Astrocyte (in vitro differentiated cells and primary cell): ENCODE data around the gene TSNAX. TPM values are rescaled to one million over a fixed set of nuclear protein-coding genes. Genes with fewer than 3 reads are reported as not detected.

Source experiments
- DNase-seq: peaks from one replicate; pipeline ENCODE4 v3.0.0-alpha.2; 2010; ENCODE audit warnings: low read depth
- FAIRE-seq: peaks from 2 replicates; lab custom pipeline; 2011; peaks lifted over from hg19 to GRCh38; lab: Jason Lieb, UNC
- H2AFZ ChIP-seq: 2 replicates; pipeline ENCODE4 v1.6.0; 2012; ENCODE audit warnings: low read depth, low read length, inconsistent platforms
- H3K27ac ChIP-seq: 2 replicates; pipeline ENCODE4 v1.5.1; 2011; ENCODE audit warnings: low read depth, low read length, inconsistent platforms
- H3K27me3 ChIP-seq: 2 replicates; pipeline ENCODE4 v1.6.0; 2011; ENCODE audit warnings: low read length, inconsistent platforms; ENCODE audit not compliant: insufficient read depth
- H3K36me3 ChIP-seq: 2 replicates; pipeline ENCODE4 v1.5.1; 2011; ENCODE audit warnings: low read length, inconsistent platforms; ENCODE audit not compliant: insufficient read depth
- H3K4me1 ChIP-seq: 2 replicates; pipeline ENCODE4 v1.5.1; 2011; ENCODE audit warnings: low read length, inconsistent platforms; ENCODE audit not compliant: insufficient read depth
- H3K4me2 ChIP-seq: 2 replicates; pipeline ENCODE4 v1.6.0; 2012; ENCODE audit warnings: low read length, inconsistent platforms
- H3K4me3 ChIP-seq: 2 replicates; pipeline ENCODE4 v1.5.1; 2011; ENCODE audit warnings: low read depth, mild to moderate bottlenecking, low read length, inconsistent platforms; ENCODE audit not compliant: insufficient read depth
- H3K79me2 ChIP-seq: 2 replicates; pipeline ENCODE4 v1.6.0; 2012; ENCODE audit warnings: mild to moderate bottlenecking, low read length, inconsistent platforms; ENCODE audit not compliant: insufficient read depth
- H3K9ac ChIP-seq: 2 replicates; pipeline ENCODE4 v1.6.0; 2012; ENCODE audit warnings: mild to moderate bottlenecking, low read length, inconsistent platforms
- H3K9me3 ChIP-seq: 2 replicates; pipeline ENCODE4 v1.5.1; 2012; ENCODE audit warnings: low read depth, mild to moderate bottlenecking, low read length, inconsistent platforms; ENCODE audit not compliant: insufficient read depth
- H4K20me1 ChIP-seq: 2 replicates; pipeline ENCODE4 v1.6.0; 2012; ENCODE audit warnings: low read length, inconsistent platforms; ENCODE audit not compliant: insufficient read depth
- H3K27ac Mint-ChIP-seq: one replicate; pipeline ENCODE4 v1.8.0; 2021; ENCODE audit warnings: mild to moderate bottlenecking, mixed read lengths; ENCODE audit not compliant: unreplicated experiment
- H3K27me3 Mint-ChIP-seq: one replicate; pipeline ENCODE4 v1.8.0; 2021; ENCODE audit warnings: low read depth, mixed read lengths; ENCODE audit not compliant: unreplicated experiment
- H3K36me3 Mint-ChIP-seq: one replicate; pipeline ENCODE4 v1.8.0; 2021; ENCODE audit warnings: low read depth, mixed read lengths; ENCODE audit not compliant: unreplicated experiment
- H3K4me1 Mint-ChIP-seq: one replicate; pipeline ENCODE4 v1.8.0; 2021; ENCODE audit warnings: low read depth, mixed read lengths; ENCODE audit not compliant: unreplicated experiment
- H3K4me3 Mint-ChIP-seq: one replicate; pipeline ENCODE4 v1.8.0; 2021; ENCODE audit warnings: mild to moderate bottlenecking, moderate library complexity, mixed read lengths; ENCODE audit not compliant: unreplicated experiment
- H3K9me3 Mint-ChIP-seq: one replicate; pipeline ENCODE4 v1.8.0; 2021; ENCODE audit warnings: mild to moderate bottlenecking, mixed read lengths; ENCODE audit not compliant: unreplicated experiment
- EZH2 ChIP-seq: IDR thresholded peaks from 2 replicates; pipeline ENCODE4 v1.6.1; 2012; ENCODE audit warnings: mild to moderate bottlenecking, low read length, inconsistent platforms; ENCODE audit not compliant: insufficient read depth
- total RNA-seq: library from RNA; stranded (reverse); gene quantifications from 2 replicates; pipeline ENCODE4 v1.2.1, GENCODE V29; 2021
- TF ChIP-seq, protein P1 (sequence below): IDR thresholded peaks from 2 replicates; pipeline ENCODE4 v1.5.1; 2011; ENCODE audit warnings: low read depth, mild to moderate bottlenecking, inconsistent platforms, low read length, moderate library complexity; ENCODE audit not compliant: insufficient read depth

The TSNAX gene
- total RNA-seq, 1 donor from 2014 or later: 43.5 TPM

DNA sequence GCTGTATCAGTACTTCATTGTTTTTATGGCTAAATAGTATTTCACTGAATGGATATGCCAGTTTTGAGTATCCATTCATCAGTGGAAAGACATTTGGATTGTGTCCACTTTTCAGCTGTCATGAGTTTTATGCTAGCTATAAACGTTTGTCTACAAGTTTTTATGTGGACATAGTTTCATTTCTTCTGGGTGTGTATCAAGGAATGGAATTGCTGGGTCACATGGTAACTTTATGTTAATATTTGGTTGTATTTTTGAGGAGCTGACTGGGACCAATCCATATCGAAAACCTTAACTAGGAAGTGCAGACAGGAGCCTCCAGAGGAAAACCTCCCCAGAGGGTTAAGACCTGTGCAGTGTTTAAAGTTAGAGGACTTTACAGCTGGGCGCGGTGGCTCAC, 66.3 kb downstream of the TSNAX start:
- Histone ChIP-seq H3K4me3 (no peak overlapping the region), H3K4me2 (no peak overlapping the region), H3K27me3 (no peaks in the 10 kb centered on the region), H2AFZ (no peak overlapping the region), H3K4me1 (no peaks in the 10 kb centered on the region), H3K9ac (no peak overlapping the region), H3K36me3 (no peaks in the 10 kb centered on the region), H4K20me1 (no peaks in the 10 kb centered on the region), H3K9me3 (no peaks in the 10 kb centered on the region), H3K27ac (no peak overlapping the region), H3K79me2 (no peaks in the 10 kb centered on the region)
- no peak overlapping the region for H3K27ac Mint-ChIP-seq
- no peaks in the 10 kb centered on the region for H3K9me3 Mint-ChIP-seq
- no peaks in the 10 kb centered on the region for H3K36me3 Mint-ChIP-seq
- no peaks in the 10 kb centered on the region for H3K27me3 Mint-ChIP-seq
- H3K4me1 Mint-ChIP-seq: peaks cover 15% of the 10 kb centered on the region
- no peak for FAIRE-seq
- no peak overlapping the region for H3K4me3 Mint-ChIP-seq
- DNase-seq: no peak
- TF ChIP-seq, protein P1, sequence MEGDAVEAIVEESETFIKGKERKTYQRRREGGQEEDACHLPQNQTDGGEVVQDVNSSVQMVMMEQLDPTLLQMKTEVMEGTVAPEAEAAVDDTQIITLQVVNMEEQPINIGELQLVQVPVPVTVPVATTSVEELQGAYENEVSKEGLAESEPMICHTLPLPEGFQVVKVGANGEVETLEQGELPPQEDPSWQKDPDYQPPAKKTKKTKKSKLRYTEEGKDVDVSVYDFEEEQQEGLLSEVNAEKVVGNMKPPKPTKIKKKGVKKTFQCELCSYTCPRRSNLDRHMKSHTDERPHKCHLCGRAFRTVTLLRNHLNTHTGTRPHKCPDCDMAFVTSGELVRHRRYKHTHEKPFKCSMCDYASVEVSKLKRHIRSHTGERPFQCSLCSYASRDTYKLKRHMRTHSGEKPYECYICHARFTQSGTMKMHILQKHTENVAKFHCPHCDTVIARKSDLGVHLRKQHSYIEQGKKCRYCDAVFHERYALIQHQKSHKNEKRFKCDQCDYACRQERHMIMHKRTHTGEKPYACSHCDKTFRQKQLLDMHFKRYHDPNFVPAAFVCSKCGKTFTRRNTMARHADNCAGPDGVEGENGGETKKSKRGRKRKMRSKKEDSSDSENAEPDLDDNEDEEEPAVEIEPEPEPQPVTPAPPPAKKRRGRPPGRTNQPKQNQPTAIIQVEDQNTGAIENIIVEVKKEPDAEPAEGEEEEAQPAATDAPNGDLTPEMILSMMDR: no peak
- TF ChIP-seq EZH2: no peak

DNA sequence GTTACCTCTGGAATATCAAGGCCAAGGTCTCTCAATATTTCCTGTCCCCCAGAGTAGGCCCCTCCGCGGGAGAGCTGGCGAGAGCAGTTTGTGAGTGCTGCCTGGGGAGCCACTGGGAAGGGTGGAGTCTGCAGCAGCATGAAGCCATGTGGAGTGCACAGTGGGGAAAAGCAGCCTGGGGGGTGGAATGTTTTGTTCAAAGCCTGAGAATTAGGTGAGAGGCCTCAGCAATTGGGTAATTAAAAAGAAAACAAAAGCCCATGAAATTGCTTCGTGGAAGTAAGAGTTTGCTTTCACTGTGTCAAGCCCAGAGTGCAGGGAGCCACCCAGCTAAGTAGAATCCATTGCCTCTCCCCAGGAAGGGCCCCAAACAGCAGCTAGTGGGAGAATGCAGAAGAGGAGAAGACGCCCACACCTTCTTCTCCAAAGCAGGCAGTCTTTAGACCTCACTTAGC, 67.9 kb downstream of the TSNAX start:
- H3K36me3 Mint-ChIP-seq: no peaks in the 10 kb centered on the region
- H3K9me3 Mint-ChIP-seq: no peaks in the 10 kb centered on the region
- no peaks in the 10 kb centered on the region for H3K27me3 Mint-ChIP-seq
- no peak overlapping the region for H3K27ac ChIP-seq
- H3K27me3 ChIP-seq: no peaks in the 10 kb centered on the region
- H3K4me2 ChIP-seq: no peak overlapping the region
- DNase-seq (no peak), FAIRE-seq (no peak)
- H3K27ac Mint-ChIP-seq: no peak overlapping the region
- H3K4me3 Mint-ChIP-seq: no peak overlapping the region
- H3K36me3 ChIP-seq: no peaks in the 10 kb centered on the region
- no peaks in the 10 kb centered on the region for H3K4me1 ChIP-seq
- H4K20me1 ChIP-seq: no peaks in the 10 kb centered on the region
- no peaks in the 10 kb centered on the region for H3K79me2 ChIP-seq
- TF ChIP-seq EZH2: no peak
- TF ChIP-seq, protein P1: no peak
- no peaks in the 10 kb centered on the region for H3K9me3 ChIP-seq
- H3K4me1 Mint-ChIP-seq: peaks cover 15% of the 10 kb centered on the region
- no peak overlapping the region for H2AFZ ChIP-seq
- no peak overlapping the region for H3K4me3 ChIP-seq
- no peak overlapping the region for H3K9ac ChIP-seq

DNA sequence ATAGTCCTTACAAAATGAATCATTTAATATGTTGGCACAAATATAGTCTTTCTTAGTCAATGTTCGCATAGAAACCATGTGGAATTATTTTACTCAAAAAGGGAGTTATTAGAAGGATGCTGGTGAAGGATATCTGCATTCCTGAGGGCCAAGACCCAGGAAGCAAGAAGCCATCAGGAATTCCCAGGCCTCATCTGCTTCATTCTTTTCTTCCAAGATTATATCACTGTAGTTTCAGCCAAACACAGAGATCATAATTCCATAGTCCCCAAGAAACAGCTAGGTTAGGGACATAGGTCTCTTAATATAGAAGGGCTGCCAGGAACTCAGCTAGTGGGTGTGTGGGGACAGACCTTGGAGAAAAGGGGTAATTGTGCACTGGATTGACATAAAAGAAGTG, 69.5 kb downstream of the TSNAX start:
- DNase-seq (no peak), FAIRE-seq (no peak)

More for the DNA sequence above, 69.5 kb downstream of the TSNAX start:
- TF ChIP-seq, protein P1: no peak
- TF ChIP-seq EZH2: no peak
- H3K4me3 Mint-ChIP-seq: no peak overlapping the region
- no peaks in the 10 kb centered on the region for H3K27me3 Mint-ChIP-seq
- Histone ChIP-seq H4K20me1 (no peaks in the 10 kb centered on the region), H2AFZ (no peak overlapping the region), H3K9me3 (no peaks in the 10 kb centered on the region), H3K4me2 (no peak overlapping the region), H3K36me3 (no peaks in the 10 kb centered on the region), H3K9ac (no peak overlapping the region), H3K4me3 (no peak overlapping the region), H3K27me3 (no peaks in the 10 kb centered on the region), H3K79me2 (no peaks in the 10 kb centered on the region), H3K4me1 (no peaks in the 10 kb centered on the region), H3K27ac (no peak overlapping the region)
- peaks cover 15% of the 10 kb centered on the region for H3K4me1 Mint-ChIP-seq
- H3K9me3 Mint-ChIP-seq: no peaks in the 10 kb centered on the region
- H3K36me3 Mint-ChIP-seq: no peaks in the 10 kb centered on the region
- no peak overlapping the region for H3K27ac Mint-ChIP-seq
